ENCODE data around the gene CPZ.

DNA sequence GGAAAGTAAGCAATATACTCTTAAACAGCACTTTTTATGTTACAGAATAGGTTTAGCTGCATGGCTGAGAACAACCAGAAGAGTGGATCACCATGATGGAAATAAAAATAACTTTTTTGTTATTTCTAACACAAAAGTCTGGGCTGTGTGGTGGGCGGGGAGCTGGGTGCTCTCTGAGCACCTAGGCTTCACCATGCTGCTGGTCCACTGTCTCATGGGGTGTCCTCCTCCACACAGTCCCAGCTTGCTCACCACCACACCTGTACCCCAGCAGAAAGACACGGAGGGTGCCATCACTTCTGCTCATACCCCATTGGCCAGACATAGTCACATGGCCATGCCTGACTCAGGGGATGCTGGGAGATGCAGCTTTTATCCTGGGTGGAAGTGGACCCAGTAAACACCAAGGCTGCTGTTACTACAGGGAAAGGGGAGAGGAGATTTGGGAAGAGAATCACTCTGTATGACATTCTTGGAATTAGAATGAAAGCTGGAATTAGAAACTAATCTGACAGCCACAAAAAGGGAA is 45.0 kb downstream of the CPZ start:
- TF ChIP-seq SIN3A (IDR thresholded peaks at IDR 0.05; ENCODE audit: borderline replicate concordance, insufficient read depth, low read length) = no peak
- TF ChIP-seq, protein P1, sequence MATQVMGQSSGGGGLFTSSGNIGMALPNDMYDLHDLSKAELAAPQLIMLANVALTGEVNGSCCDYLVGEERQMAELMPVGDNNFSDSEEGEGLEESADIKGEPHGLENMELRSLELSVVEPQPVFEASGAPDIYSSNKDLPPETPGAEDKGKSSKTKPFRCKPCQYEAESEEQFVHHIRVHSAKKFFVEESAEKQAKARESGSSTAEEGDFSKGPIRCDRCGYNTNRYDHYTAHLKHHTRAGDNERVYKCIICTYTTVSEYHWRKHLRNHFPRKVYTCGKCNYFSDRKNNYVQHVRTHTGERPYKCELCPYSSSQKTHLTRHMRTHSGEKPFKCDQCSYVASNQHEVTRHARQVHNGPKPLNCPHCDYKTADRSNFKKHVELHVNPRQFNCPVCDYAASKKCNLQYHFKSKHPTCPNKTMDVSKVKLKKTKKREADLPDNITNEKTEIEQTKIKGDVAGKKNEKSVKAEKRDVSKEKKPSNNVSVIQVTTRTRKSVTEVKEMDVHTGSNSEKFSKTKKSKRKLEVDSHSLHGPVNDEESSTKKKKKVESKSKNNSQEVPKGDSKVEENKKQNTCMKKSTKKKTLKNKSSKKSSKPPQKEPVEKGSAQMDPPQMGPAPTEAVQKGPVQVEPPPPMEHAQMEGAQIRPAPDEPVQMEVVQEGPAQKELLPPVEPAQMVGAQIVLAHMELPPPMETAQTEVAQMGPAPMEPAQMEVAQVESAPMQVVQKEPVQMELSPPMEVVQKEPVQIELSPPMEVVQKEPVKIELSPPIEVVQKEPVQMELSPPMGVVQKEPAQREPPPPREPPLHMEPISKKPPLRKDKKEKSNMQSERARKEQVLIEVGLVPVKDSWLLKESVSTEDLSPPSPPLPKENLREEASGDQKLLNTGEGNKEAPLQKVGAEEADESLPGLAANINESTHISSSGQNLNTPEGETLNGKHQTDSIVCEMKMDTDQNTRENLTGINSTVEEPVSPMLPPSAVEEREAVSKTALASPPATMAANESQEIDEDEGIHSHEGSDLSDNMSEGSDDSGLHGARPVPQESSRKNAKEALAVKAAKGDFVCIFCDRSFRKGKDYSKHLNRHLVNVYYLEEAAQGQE (IDR thresholded peaks at IDR 0.05; ENCODE audit: insufficient read depth in 1 of 2, low read depth in 2 of 2, low read length in 2 of 2) = no peak

Measured in PFSK-1 (cell line).